Caco-2 (cell line): ENCODE data around the gene FCGR2B. TPM values are rescaled to one million over a fixed set of nuclear protein-coding genes. Genes with fewer than 3 reads are reported as not detected.
"Not testable (repeated sequence)": the region's sequence is repeated elsewhere in the genome, so short reads cannot be mapped to it uniquely, and the experiment has no call there.

ENCODE experiments used
- BruUV-seq: library from RNA; stranded (reverse); fragments of 400-500 nt; replicated peaks from 2 replicates; lab custom pipeline; 2021; lab: Mats Ljungman, UMichigan
- CTCF ChIA-PET: fragments of 300-600 bp; sonication (Branson Sonifier 250); formaldehyde crosslinking; loops from one replicate; lab custom pipeline; 2022; ENCODE audit warnings: antibody characterized with exemption; lab: Charles Lee
- POLR2A ChIA-PET: fragments of 300-600 bp; sonication (Branson Sonifier 250); formaldehyde crosslinking; loops from one replicate; lab custom pipeline; 2022; ENCODE audit warnings: antibody characterized with exemption; lab: Charles Lee
- DNase-seq, 2 experiments: peaks; one replicate each; pipeline versions ENCODE4 v3.0.0 to v3.0.0-alpha.2; 2020 to 2022
- H3K27me3 ChIP-seq: replicated peaks from 2 replicates; pipeline ENCODE4 v1.6.0; 2011; ENCODE audit warnings: low read length; ENCODE audit not compliant: control insufficient read depth, insufficient read depth
- H3K36me3 ChIP-seq: 2 replicates; pipeline ENCODE4 v1.5.1; 2011; ENCODE audit warnings: low read length; ENCODE audit not compliant: control insufficient read depth, insufficient read depth
- H3K4me1 ChIP-seq: fragments of 250-450 bp; sonication (Bioruptor Pico); 2 replicates; pipeline ENCODE4 v1.5.1; 2020; ENCODE audit warnings: mild to moderate bottlenecking
- H3K4me3 ChIP-seq: 2 replicates; pipeline ENCODE4 v1.5.1; 2011; ENCODE audit warnings: low read depth, mild to moderate bottlenecking, control low read depth, low read length
- H3K9me3 ChIP-seq: fragments of 250-450 bp; sonication (Bioruptor Pico); 2 replicates; pipeline ENCODE4 v1.5.1; 2020; ENCODE audit warnings: mild to moderate bottlenecking, moderate library complexity
- H3K27ac Mint-ChIP-seq: one replicate; pipeline ENCODE4 v1.8.0; 2022; ENCODE audit warnings: mixed read lengths; ENCODE audit not compliant: unreplicated experiment
- H3K27me3 Mint-ChIP-seq: one replicate; pipeline ENCODE4 v1.8.0; 2022; ENCODE audit warnings: mixed read lengths; ENCODE audit not compliant: insufficient read depth, unreplicated experiment
- H3K36me3 Mint-ChIP-seq: one replicate; pipeline ENCODE4 v1.8.0; 2022; ENCODE audit warnings: mild to moderate bottlenecking, mixed read lengths; ENCODE audit not compliant: insufficient read depth, unreplicated experiment
- H3K4me1 Mint-ChIP-seq: one replicate; pipeline ENCODE4 v1.8.0; 2022; ENCODE audit warnings: low read depth, mixed read lengths; ENCODE audit not compliant: unreplicated experiment
- H3K4me3 Mint-ChIP-seq: one replicate; pipeline ENCODE4 v1.8.0; 2022; ENCODE audit warnings: mild to moderate bottlenecking, moderate library complexity, mixed read lengths; ENCODE audit not compliant: unreplicated experiment
- H3K9me3 Mint-ChIP-seq: one replicate; pipeline ENCODE4 v1.8.0; 2022; ENCODE audit warnings: mixed read lengths; ENCODE audit not compliant: unreplicated experiment
- CTCF ChIP-seq, 2 experiments: fragments of 200-600 bp in 1 of 2; IDR thresholded peaks; 1 replicate in 1 of 2; 2 replicates in 1 of 2; pipeline versions ENCODE4 v1.5.1 to v1.8.0; 2011 to 2022; ENCODE audit warnings: antibody characterized with exemption in 1 of 2, control low read depth in 1 of 2, inconsistent platforms in 1 of 2, low read depth in 1 of 2, low read length in 1 of 2, mild to moderate bottlenecking in 1 of 2, moderate library complexity in 1 of 2; ENCODE audit not compliant: insufficient read depth in 1 of 2, severe bottlenecking in 1 of 2, unreplicated experiment in 1 of 2
- intact Hi-C: fragments of 100-400 bp; cut with micrococcal nuclease; formaldehyde crosslinking; loops from one replicate; pipeline ENCODE4 v1.10.0; 2022; ENCODE audit not compliant: unreplicated experiment
- total RNA-seq: library from RNA; stranded (reverse); gene quantifications from 2 replicates; pipeline ENCODE4 v1.2.3, GENCODE V29; 2022

Gene FCGR2B
- total RNA-seq, 1 experiment from 2014 or later = not detected

- H3K36me3 ChIP-seq, BruUV-seq, H3K4me1 Mint-ChIP-seq, H3K27ac Mint-ChIP-seq, H3K9me3 Mint-ChIP-seq, H3K4me1 ChIP-seq, H3K4me3 ChIP-seq, intact Hi-C loops, H3K36me3 Mint-ChIP-seq, H3K27me3 ChIP-seq, H3K4me3 Mint-ChIP-seq, CTCF ChIA-PET, DNase-seq, H3K9me3 ChIP-seq, H3K27me3 Mint-ChIP-seq, POLR2A ChIA-PET: not testable (repeated sequence)
Observed at GRCh38 chr1:161674908-161675307, 12.0 kb downstream of the FCGR2B start.

- peaks cover 2% of the 10 kb centered on the region for H3K27me3 Mint-ChIP-seq
- Histone ChIP-seq H3K4me1 (no peaks in the 10 kb centered on the region), H3K36me3 (no peaks in the 10 kb centered on the region), H3K4me3 (no peak overlapping the region), H3K27me3 (no peaks in the 10 kb centered on the region), H3K9me3 (no peaks in the 10 kb centered on the region)
- H3K36me3 Mint-ChIP-seq = no peaks in the 10 kb centered on the region
- H3K4me3 Mint-ChIP-seq = no peak overlapping the region
- H3K4me1 Mint-ChIP-seq = no peaks in the 10 kb centered on the region
- DNase-seq = no peak
- POLR2A ChIA-PET = no interaction called here
- H3K27ac Mint-ChIP-seq = no peak overlapping the region
- intact Hi-C loops = no loop called here
- TF ChIP-seq CTCF (IDR thresholded peaks at IDR 0.05; ENCODE audit: insufficient read depth in 1 of 2, low read depth in 1 of 2, low read length in 1 of 2, severe bottlenecking in 1 of 2, unreplicated experiment in 1 of 2) = no peak
- no TSS peak for BruUV-seq
- CTCF ChIA-PET = no interaction called here
- no peaks in the 10 kb centered on the region for H3K9me3 Mint-ChIP-seq
Observed at GRCh38 chr1:161676441-161676840, 13.5 kb downstream of the FCGR2B start.

- no TSS peak for BruUV-seq
- ChIA-PET CTCF (no interaction called here), POLR2A (no interaction called here)
- peaks cover 6% of the 10 kb centered on the region for H3K27me3 Mint-ChIP-seq
- no peaks in the 10 kb centered on the region for H3K27me3 ChIP-seq
- H3K27ac Mint-ChIP-seq = no peak overlapping the region
- H3K4me1 Mint-ChIP-seq = no peaks in the 10 kb centered on the region
- no peaks in the 10 kb centered on the region for H3K9me3 Mint-ChIP-seq
- H3K4me1 ChIP-seq = no peaks in the 10 kb centered on the region
- no peaks in the 10 kb centered on the region for H3K36me3 ChIP-seq
- H3K36me3 Mint-ChIP-seq = no peaks in the 10 kb centered on the region
- H3K9me3 ChIP-seq = no peaks in the 10 kb centered on the region
- no peak overlapping the region for H3K4me3 ChIP-seq
- DNase-seq = no peak
- no peak for TF ChIP-seq CTCF (IDR thresholded peaks at IDR 0.05; ENCODE audit: insufficient read depth in 1 of 2, low read depth in 1 of 2, low read length in 1 of 2, severe bottlenecking in 1 of 2, unreplicated experiment in 1 of 2)
- intact Hi-C loops = no loop called here
- H3K4me3 Mint-ChIP-seq = no peak overlapping the region
Observed at GRCh38 chr1:161676958-161677689, 14.2 kb downstream of the FCGR2B start.
